NCI-H774 (cell line): ENCODE data around the gene ZNF408.

Source experiments
- DNase-seq: peaks from one replicate; lab custom pipeline; 2025; lab: John Stamatoyannopoulos, UW

The ZNF408 gene

GRCh38 chr11:46676436-46677158 lies 24.2 kb upstream of the ZNF408 start:
- DNase-seq, result no peak

GRCh38 chr11:46677169-46677568 lies 23.7 kb upstream of the ZNF408 start:
- DNase-seq, result no peak

DNA sequence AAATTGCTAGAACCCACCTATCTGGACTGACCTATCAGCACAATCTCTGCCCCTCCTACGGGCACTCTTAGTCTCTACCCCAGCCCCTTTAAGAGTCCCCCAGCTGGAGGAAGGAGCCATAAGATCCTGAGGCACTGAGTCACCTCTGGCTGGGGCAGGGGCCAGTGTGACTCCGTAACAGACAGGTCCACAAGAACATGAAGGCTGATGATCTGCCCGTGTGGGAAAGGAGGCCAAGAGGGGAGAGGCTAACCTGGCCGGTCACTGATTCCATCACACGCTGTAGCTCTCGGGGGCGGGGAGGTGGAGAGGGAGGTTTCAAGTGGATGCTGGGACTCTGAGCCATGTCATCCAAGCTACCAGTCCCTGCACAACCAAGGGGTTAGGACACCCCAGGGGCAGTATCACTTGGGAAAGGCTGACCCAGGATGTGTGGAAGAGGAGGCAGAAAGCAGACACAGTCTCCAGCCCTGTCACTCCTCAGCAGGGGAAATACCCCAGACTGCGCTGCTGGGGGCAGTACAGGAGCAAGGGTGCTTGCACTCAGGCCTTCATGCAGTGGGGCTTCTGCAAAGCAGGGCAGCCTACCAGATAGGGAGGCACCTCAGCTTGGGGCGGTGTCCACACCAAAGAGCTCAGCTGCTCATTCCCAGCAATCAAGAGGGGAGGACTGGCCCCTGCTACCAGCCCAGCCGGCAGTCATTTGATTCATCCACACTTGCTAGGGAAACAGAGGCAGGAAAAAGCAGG lies 22.7 kb upstream of the ZNF408 start:
- DNase-seq, result no peak

GRCh38 chr11:46678741-46679130 lies 22.1 kb upstream of the ZNF408 start:
- no peak for DNase-seq

- DNase-seq, result no peak
Observed at GRCh38 chr11:46679241-46680163, 21.3 kb upstream of the ZNF408 start.

DNA sequence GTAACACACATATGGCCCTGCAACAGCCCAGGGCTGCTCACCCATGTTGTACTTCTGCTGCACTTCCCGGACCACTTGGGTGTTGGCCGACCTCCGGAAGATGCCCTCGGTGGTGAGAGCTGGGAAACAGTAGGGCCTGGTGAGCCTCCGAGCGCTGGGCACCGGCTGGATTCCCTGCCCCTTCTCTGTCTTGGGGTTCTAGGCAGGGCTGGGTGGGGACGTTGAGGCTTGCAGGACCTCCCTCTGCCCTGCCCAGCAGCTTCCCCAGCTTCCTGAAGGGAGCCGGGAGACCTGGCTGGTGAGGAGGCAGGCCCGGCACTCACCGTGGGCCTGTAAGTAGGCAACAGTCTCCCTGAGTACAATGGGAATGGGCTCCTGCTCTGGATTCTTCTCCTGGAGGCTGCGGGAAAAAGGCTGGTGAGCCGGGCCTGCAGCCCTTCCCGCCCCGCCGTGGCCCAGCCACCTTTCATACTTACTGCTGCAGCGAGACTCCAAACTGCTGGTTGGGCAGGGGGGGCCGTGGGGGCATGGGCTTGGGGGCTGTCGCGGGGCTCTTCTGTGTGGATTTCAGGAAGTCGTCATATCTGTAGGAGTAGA lies 20.6 kb upstream of the ZNF408 start:
- DNase-seq, result no peak

- DNase-seq, result no peak
Observed at GRCh38 chr11:46680815-46681214, 20.0 kb upstream of the ZNF408 start.

DNA sequence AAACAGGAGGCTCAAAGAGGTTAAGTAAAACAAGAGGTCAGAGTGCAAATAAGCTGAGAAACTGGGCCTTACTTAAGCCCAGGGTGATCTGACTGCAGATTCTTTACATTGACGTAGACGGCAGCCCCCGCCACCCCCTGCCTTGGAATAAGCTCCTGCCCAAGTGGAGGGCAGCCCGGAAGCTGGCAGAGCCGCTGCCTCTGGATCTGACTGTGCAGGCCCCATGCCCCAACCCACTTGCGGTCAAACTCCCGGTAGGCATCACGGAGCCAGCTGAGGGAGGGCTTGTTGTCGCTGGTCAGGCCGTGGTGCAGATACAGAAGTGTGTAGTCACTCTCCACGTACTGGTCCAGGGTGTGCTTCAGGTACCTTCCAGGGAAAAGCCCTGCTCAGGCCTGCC lies 19.0 kb upstream of the ZNF408 start:
- no peak for DNase-seq

- no peak for DNase-seq
Observed at GRCh38 chr11:46682773-46683752, 17.8 kb upstream of the ZNF408 start.

GRCh38 chr11:46684367-46684766 lies 16.5 kb upstream of the ZNF408 start:
- DNase-seq, result no peak

DNA sequence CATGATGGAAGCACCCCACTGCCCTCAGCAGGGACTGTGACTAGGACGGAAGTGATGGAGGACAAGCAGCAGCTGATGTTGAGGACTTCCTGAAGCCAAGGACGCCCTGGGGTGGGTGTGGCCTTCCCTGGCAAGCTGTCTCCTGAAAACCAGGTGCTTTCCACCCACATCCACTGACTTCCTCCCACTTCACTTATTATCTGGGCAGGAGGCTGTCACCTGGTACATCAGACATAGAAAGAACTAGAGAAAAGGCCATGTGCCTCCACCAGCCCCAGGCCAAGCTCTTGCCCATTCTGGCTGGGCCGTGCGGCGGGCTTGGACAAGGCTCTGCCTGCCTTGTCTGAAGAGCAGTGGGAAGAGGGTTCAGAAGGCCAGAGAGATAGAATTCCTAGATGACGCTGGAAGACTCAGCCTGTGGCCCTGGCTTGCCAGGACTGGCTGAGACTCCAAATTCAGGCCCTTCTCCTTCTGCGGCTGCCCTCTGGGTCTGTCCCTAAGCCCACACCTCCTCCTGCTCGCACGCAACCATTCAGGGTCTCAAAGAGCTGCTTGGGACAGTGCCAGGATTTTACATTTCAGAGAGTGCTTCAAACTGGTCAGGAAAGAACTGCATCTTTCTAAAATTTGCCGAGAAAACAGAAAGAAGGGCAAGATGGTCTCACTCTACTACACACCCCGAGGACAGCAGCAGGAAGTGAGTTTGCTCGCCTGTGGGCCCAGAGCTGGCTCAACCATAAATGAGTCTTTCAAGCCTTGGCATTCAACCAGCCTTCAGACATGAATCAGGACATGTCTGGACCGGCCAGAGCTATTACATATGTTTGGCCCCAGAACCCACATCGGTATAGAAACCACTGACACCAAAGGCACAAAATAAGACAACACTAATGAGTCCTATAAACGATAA lies 13.7 kb upstream of the ZNF408 start:
- DNase-seq, result no peak

DNA sequence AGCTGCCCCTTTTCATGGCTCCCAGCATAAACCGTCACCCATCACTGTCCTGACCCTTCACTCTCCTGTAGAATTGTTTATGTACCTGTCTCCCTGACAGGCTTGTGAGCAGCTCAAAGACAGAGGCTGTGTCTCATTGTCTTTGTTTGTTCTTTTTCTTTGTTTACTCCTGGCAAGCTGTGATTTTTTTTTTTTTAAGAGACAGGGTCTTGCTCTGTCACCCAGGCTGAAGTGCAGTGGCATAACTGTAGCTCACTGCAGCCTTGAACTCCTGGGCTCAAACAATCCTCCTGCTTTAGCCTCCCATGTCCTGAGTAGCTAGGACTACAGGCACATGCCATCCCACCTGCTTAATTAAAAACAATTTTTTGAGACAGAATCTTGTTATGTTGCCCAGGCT lies 10.1 kb upstream of the ZNF408 start:
- DNase-seq, result no peak

DNA sequence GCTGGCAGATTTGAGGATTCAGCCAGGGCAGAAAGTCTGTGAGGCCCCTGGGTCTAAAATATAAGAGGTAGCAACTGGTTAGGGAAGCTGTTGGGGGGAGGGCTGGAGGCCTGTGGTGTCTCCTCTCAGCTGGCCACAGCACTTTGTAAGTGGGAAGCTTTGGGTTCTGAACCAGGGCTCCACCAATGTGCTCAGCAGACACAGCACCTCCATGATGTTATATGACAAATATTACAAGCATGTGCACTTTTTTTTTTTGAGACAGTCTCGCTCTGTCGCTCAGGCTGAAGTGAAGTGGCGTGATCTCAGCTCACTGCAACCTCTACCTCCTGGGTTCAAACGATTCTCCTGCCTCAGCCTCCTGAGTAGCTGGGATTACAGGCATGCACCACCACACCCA lies 8.4 kb upstream of the ZNF408 start:
- no peak for DNase-seq

GRCh38 chr11:46693597-46694012 lies 7.2 kb upstream of the ZNF408 start:
- no peak for DNase-seq

DNA sequence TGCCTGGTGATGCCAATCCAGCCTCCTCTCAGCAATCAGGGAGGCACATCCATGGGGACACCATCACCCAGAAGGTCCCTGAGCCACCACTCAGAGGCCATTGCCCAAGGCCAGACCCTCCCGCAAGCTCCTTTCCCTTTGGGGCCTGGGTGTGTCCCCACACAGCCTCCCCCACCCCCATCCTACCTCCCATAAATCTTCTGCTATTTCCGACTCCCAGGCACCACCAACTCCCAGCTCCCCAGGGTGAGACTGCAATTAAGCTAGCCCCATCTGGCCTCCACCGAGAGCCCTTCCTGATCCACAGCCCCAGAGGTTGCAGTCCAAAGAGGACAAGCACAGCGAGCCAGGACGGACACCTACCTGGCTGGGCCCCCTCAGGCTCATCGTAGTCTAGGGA lies 6.8 kb upstream of the ZNF408 start:
- no peak for DNase-seq

DNA sequence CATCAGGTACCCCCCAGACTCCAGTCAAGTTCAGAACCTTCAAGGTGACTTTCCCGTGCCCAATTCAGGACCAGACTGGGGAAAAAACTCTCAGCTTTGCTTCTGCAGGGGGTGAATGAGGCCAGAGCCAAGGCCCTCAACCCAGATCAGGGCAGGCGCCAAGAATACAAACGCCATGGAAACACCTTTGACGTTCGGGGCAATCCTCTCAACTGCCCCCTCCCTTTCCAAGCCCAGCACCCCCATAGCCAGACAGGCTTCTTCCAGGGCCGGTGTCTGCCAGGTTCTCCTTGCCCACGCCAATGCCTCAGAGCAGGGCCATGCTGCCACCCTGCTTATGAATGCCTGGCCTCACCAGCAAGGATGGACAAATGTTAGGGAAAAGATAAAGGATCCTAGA lies 6.2 kb upstream of the ZNF408 start:
- no peak for DNase-seq

- no peak for DNase-seq
Observed at GRCh38 chr11:46695345-46696211, 5.3 kb upstream of the ZNF408 start.

GRCh38 chr11:46696212-46696558 lies 4.6 kb upstream of the ZNF408 start:
- no peak for DNase-seq

DNA sequence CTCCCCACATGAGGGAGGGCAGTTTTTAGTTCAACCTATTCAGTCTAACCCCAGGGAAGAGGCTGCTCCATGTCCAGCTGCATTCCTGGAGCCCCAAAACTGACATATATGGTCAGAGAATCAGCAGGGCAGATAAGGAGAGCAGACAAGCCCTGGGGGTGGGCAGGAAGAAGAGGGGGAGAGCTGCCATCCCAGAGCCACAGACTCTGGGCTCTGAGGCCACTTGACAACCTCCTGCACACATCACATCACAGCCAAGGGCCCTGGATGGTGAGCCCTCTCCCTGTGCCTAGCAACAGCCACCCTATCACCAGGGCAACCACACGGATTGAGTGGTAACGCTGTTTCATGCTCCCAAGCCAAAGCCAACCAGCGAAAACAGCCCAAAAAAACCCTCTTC lies 3.5 kb upstream of the ZNF408 start:
- no peak for DNase-seq
